Peyer's patch (tissue), 4 donors: ENCODE measurements around the gene OR6A2. TPM values are rescaled to one million over a fixed set of nuclear protein-coding genes. Genes with fewer than 3 reads are reported as not detected.

Experiments
- DNase-seq, 3 donors: peaks; one replicate each; pipeline ENCODE4 v3.0.0-alpha.2; 2017 to 2019
- H3K27ac ChIP-seq, 4 donors: fragments of 200-600 bp; sonication (generic); one replicate each; pipeline ENCODE4 v1.5.1; 2016 to 2019
- H3K27me3 ChIP-seq, 2 donors: fragments of 200-600 bp; sonication (generic); one replicate each; pipeline ENCODE4 v1.5.1; 2019
- H3K36me3 ChIP-seq, 3 donors: fragments of 200-600 bp; sonication (generic); one replicate each; pipeline ENCODE4 v1.5.1; 2016 to 2019
- H3K4me1 ChIP-seq, 4 donors: fragments of 200-600 bp; sonication (generic); one replicate each; pipeline ENCODE4 v1.5.1; 2016 to 2019
- H3K4me3 ChIP-seq, 4 donors: fragments of 200-600 bp; sonication (generic); 1 replicate in 3 of 4; 2 replicates in 1 of 4; pipeline ENCODE4 v1.5.1; 2016 to 2019; ENCODE audit warnings: mild to moderate bottlenecking in 1 of 4
- H3K9me3 ChIP-seq, 4 donors: fragments of 200-600 bp; sonication (generic); one replicate each; pipeline ENCODE4 v1.5.1; 2016 to 2019; ENCODE audit warnings: mild to moderate bottlenecking in 1 of 4
- POLR2A ChIP-seq, 2 donors: fragments of 450-650 bp; IDR thresholded peaks; one replicate each; pipeline ENCODE4 v1.5.1; 2017; ENCODE audit warnings: antibody characterized with exemption in 2 of 2, mild to moderate bottlenecking in 2 of 2, moderate library complexity in 2 of 2
- total RNA-seq, 4 donors: library from RNA; depleted of rRNA; stranded (reverse); fragments of >200 nt; gene quantifications; one replicate each; pipeline ENCODE4 v1.1.0, GENCODE V29; 2016
- TF ChIP-seq, protein P1 (sequence below), 6 experiments: fragments of 450-650 bp in 4 of 6; fragments of 200-600 bp in 2 of 6; sonication (generic) in 1 of 6; IDR thresholded peaks; one replicate each; pipeline ENCODE4 v1.5.1; 2017 to 2019; ENCODE audit warnings: antibody characterized with exemption in 6 of 6, mild to moderate bottlenecking in 3 of 6, moderate library complexity in 1 of 6

The OR6A2 gene
- total RNA-seq, 4 donors from 2014 or later: 0.40 to 0.70 TPM; not detected in 2

- no peak for TF ChIP-seq POLR2A (IDR thresholded peaks at IDR 0.05)
- TF ChIP-seq, protein P1, sequence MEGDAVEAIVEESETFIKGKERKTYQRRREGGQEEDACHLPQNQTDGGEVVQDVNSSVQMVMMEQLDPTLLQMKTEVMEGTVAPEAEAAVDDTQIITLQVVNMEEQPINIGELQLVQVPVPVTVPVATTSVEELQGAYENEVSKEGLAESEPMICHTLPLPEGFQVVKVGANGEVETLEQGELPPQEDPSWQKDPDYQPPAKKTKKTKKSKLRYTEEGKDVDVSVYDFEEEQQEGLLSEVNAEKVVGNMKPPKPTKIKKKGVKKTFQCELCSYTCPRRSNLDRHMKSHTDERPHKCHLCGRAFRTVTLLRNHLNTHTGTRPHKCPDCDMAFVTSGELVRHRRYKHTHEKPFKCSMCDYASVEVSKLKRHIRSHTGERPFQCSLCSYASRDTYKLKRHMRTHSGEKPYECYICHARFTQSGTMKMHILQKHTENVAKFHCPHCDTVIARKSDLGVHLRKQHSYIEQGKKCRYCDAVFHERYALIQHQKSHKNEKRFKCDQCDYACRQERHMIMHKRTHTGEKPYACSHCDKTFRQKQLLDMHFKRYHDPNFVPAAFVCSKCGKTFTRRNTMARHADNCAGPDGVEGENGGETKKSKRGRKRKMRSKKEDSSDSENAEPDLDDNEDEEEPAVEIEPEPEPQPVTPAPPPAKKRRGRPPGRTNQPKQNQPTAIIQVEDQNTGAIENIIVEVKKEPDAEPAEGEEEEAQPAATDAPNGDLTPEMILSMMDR (IDR thresholded peaks at IDR 0.05): no peak
- H3K27me3 ChIP-seq: no peaks in the 10 kb centered on the region
- no peak overlapping the region for H3K4me3 ChIP-seq
Measured at GRCh38 chr11:6833356-6833755, 33.9 kb upstream of the OR6A2 start.

DNA sequence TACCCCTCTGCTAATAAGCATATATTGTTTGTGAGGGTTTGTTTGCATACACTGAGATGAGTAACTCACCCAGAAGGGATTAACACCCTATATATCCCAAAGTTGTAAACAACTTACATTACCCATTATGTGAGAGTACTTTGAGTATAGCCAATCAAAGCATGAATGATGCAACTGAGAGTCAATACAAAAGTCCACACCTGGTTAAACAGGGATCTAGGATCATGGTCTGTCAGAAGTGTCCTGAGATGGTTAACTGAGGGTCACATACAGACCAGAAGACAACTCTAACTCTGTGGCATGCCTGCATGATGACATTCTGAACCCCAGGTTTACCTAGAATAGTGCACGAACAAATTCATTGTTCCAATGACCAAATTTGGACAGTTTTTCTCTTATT lies 28.6 kb upstream of the OR6A2 start:
- H3K4me3 ChIP-seq: no peak overlapping the region
- TF ChIP-seq, protein P1 (IDR thresholded peaks at IDR 0.05): no peak
- TF ChIP-seq POLR2A (IDR thresholded peaks at IDR 0.05): no peak
- H3K4me1 ChIP-seq: no peaks in the 10 kb centered on the region
- H3K27me3 ChIP-seq: no peaks in the 10 kb centered on the region
- H3K27ac ChIP-seq: no peak overlapping the region
- no peaks in the 10 kb centered on the region for H3K36me3 ChIP-seq
- no peaks in the 10 kb centered on the region for H3K9me3 ChIP-seq
- no peak for DNase-seq

More at GRCh38 chr11:6833356-6833755, 33.9 kb upstream of the OR6A2 start:
- DNase-seq: no peak
- no peak overlapping the region for H3K27ac ChIP-seq
- H3K9me3 ChIP-seq: no peaks in the 10 kb centered on the region
- H3K36me3 ChIP-seq: no peaks in the 10 kb centered on the region
- no peaks in the 10 kb centered on the region for H3K4me1 ChIP-seq

DNA sequence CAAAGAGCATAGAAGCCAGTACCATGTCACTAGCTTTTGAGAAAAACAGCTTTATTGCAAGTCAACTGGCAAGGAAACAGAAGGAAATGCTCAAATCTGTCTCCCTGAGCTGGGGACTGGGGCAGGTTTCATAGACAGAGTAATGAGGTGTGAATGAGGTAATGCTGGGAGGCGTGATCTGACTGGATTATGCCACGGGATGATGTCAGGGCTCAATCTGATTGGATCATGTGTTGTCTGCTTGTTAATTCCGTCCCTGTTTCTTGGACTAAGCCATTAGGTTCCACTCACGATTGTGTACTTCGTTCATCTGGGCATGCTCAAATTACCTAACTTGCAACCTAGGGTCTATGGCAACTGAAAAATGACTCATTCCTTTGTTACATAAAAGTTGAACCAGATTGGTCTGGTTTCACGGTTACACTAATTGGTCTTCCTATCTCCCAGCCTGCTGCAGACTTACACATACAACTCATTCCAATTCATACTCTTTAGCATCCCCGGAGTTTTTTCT lies 25.8 kb upstream of the OR6A2 start:
- H3K4me3 ChIP-seq: no peak overlapping the region
- DNase-seq: no peak
- no peaks in the 10 kb centered on the region for H3K27me3 ChIP-seq
- TF ChIP-seq, protein P1 (IDR thresholded peaks at IDR 0.05): no peak
- no peak for TF ChIP-seq POLR2A (IDR thresholded peaks at IDR 0.05)
- H3K27ac ChIP-seq: no peak overlapping the region
- H3K9me3 ChIP-seq: peaks cover 0 to under 1% (median 0%) of the 10 kb centered on the region in 4 donors
- no peaks in the 10 kb centered on the region for H3K4me1 ChIP-seq
- no peaks in the 10 kb centered on the region for H3K36me3 ChIP-seq

- DNase-seq: no peak
- TF ChIP-seq, protein P1 (IDR thresholded peaks at IDR 0.05): no peak
- no peaks in the 10 kb centered on the region for H3K36me3 ChIP-seq
- H3K4me3 ChIP-seq: no peak overlapping the region
- H3K4me1 ChIP-seq: no peaks in the 10 kb centered on the region
- no peaks in the 10 kb centered on the region for H3K27me3 ChIP-seq
- H3K9me3 ChIP-seq: peaks cover 0 to 5% (median 0%) of the 10 kb centered on the region in 4 donors
- no peak overlapping the region for H3K27ac ChIP-seq
Measured at GRCh38 chr11:6824136-6824823, 24.8 kb upstream of the OR6A2 start.

- Histone ChIP-seq H3K36me3 (no peaks in the 10 kb centered on the region), H3K4me1 (no peaks in the 10 kb centered on the region), H3K4me3 (no peak overlapping the region), H3K27me3 (no peaks in the 10 kb centered on the region), H3K9me3 (peaks cover 0 to 5% (median 0%) of the 10 kb centered on the region in 4 donors), H3K27ac (no peak overlapping the region)
- DNase-seq: no peak
- TF ChIP-seq, protein P1 (IDR thresholded peaks at IDR 0.05): no peak
- no peak for TF ChIP-seq POLR2A (IDR thresholded peaks at IDR 0.05)
Measured at GRCh38 chr11:6818967-6819366, 19.5 kb upstream of the OR6A2 start.
